Ishikawa (cell line): ENCODE results near the gene NPAP1.

ENCODE experiments used
- CEBPB ChIP-seq: IDR thresholded peaks from 2 replicates; pipeline ENCODE4 v1.6.1; 2012
- CREB1 ChIP-seq: IDR thresholded peaks from 2 replicates; pipeline ENCODE4 v1.6.1; 2012; ENCODE audit warnings: low read depth
- EGR1 ChIP-seq: IDR thresholded peaks from 2 replicates; pipeline ENCODE4 v1.6.1; 2012
- EP300 ChIP-seq: IDR thresholded peaks from 2 replicates; pipeline ENCODE4 v1.6.1; 2012; ENCODE audit warnings: borderline replicate concordance
- FOXM1 ChIP-seq: IDR thresholded peaks from 2 replicates; pipeline ENCODE4 v1.6.1; 2012; ENCODE audit warnings: low read depth, borderline replicate concordance
- NFIC ChIP-seq: IDR thresholded peaks from 2 replicates; pipeline ENCODE4 v1.6.1; 2012
- RAD21 ChIP-seq: IDR thresholded peaks from 2 replicates; pipeline ENCODE4 v1.6.1; 2012; ENCODE audit warnings: low read depth
- TAF1 ChIP-seq: IDR thresholded peaks from 2 replicates; pipeline ENCODE4 v1.6.1; 2012; ENCODE audit warnings: low read depth, mild to moderate bottlenecking
- TCF12 ChIP-seq: IDR thresholded peaks from 2 replicates; pipeline ENCODE4 v1.6.1; 2012; ENCODE audit warnings: low read depth
- TEAD4 ChIP-seq: IDR thresholded peaks from 2 replicates; pipeline ENCODE4 v1.6.1; 2012
- YY1 ChIP-seq: IDR thresholded peaks from 2 replicates; pipeline ENCODE4 v1.6.1; 2012; ENCODE audit warnings: low read depth
- TF ChIP-seq, protein P1 (sequence below): IDR thresholded peaks from 2 replicates; pipeline ENCODE4 v1.6.1; 2012
- TF ChIP-seq, protein P2 (sequence below): IDR thresholded peaks from 2 replicates; pipeline ENCODE4 v1.6.1; 2012
- TF ChIP-seq, protein P3 (sequence below): IDR thresholded peaks from 2 replicates; pipeline ENCODE4 v1.6.1; 2012; ENCODE audit warnings: low read depth, mild to moderate bottlenecking

DNA sequence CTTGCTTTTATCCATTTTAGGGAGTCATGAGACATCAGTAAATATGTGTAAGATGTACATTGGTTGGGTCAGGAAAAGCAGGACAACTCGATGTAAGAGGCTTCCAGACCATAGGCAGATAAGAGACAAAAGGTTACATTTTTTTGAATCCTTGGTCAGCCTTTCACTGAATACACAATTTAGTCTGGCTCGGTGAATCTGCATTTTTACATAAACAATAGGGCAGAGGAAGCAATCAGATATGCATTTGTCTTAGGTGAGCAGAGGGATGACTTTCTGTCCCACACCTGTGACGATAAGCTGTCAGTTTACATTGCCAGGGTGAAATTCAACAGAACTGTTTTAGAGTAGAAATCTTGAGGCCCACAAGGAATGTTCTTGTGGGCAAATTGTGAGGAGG is 20.6 kb downstream of the NPAP1 start:
- TF ChIP-seq EP300 (no peak), YY1 (no peak), TAF1 (no peak), EGR1 (no peak), FOXM1 (no peak), TCF12 (no peak), RAD21 (no peak), CEBPB (no peak), NFIC (no peak), CREB1 (no peak), TEAD4 (no peak)
- TF ChIP-seq, protein P1, sequence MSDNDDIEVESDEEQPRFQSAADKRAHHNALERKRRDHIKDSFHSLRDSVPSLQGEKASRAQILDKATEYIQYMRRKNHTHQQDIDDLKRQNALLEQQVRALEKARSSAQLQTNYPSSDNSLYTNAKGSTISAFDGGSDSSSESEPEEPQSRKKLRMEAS, result no peak
- TF ChIP-seq, protein P2, sequence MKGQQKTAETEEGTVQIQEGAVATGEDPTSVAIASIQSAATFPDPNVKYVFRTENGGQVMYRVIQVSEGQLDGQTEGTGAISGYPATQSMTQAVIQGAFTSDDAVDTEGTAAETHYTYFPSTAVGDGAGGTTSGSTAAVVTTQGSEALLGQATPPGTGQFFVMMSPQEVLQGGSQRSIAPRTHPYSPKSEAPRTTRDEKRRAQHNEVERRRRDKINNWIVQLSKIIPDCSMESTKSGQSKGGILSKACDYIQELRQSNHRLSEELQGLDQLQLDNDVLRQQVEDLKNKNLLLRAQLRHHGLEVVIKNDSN, result no peak
- TF ChIP-seq, protein P3, sequence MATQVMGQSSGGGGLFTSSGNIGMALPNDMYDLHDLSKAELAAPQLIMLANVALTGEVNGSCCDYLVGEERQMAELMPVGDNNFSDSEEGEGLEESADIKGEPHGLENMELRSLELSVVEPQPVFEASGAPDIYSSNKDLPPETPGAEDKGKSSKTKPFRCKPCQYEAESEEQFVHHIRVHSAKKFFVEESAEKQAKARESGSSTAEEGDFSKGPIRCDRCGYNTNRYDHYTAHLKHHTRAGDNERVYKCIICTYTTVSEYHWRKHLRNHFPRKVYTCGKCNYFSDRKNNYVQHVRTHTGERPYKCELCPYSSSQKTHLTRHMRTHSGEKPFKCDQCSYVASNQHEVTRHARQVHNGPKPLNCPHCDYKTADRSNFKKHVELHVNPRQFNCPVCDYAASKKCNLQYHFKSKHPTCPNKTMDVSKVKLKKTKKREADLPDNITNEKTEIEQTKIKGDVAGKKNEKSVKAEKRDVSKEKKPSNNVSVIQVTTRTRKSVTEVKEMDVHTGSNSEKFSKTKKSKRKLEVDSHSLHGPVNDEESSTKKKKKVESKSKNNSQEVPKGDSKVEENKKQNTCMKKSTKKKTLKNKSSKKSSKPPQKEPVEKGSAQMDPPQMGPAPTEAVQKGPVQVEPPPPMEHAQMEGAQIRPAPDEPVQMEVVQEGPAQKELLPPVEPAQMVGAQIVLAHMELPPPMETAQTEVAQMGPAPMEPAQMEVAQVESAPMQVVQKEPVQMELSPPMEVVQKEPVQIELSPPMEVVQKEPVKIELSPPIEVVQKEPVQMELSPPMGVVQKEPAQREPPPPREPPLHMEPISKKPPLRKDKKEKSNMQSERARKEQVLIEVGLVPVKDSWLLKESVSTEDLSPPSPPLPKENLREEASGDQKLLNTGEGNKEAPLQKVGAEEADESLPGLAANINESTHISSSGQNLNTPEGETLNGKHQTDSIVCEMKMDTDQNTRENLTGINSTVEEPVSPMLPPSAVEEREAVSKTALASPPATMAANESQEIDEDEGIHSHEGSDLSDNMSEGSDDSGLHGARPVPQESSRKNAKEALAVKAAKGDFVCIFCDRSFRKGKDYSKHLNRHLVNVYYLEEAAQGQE, result no peak
